Measurements from ENCODE around the gene WFDC5.
"Not testable (repeated sequence)": the region's sequence is repeated elsewhere in the genome, so short reads cannot be mapped to it uniquely, and the experiment has no call there.

Gene WFDC5, protein sequence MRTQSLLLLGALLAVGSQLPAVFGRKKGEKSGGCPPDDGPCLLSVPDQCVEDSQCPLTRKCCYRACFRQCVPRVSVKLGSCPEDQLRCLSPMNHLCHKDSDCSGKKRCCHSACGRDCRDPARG

DNA sequence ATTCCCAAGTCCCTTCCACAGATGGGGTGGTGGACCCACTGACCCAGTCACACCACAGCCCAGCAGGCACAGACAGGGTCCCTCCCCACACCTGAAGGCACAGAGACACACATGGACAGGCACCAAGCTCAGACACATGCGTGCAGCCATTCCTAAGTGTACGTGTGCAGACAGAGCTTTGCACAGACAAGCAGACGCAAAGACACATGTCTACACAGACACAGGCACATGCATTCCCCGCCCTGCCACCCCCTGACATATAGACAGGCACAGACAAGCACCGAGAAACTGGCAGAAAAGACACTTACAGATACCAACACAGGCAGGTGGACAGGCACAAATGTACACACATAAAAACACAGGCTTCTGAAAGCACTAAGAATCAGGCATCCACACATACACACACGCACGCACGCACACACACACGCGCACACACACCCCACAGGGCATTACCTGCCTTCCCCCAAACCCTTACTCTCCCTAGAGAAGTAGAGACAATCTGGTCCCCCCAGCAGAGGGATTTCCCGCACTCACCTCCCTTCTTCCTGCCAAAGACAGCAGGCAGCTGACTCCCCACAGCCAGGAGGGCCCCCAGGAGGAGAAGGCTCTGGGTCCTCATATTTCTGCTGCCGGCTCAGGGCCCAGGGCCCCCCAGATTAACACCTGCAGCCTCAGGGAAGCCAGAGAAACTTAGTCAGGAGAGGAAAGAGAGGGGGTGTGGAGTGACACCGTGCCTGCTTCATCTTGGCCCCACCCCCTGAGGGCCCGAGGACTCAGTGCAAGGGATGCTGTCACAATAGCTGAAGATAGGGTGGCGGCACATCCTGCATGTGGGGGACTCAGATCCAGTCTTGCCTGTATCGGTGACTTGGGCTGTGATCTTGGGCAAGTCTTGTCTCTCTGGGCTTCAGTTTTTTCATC lies at the start of gene WFDC5:
WFDC5 (minus strand) TSS at position 710 of the 921 bp plus-strand sequence; CDS start at position 619, 91 bp downstream.
- DNase-seq = no peak

DNA sequence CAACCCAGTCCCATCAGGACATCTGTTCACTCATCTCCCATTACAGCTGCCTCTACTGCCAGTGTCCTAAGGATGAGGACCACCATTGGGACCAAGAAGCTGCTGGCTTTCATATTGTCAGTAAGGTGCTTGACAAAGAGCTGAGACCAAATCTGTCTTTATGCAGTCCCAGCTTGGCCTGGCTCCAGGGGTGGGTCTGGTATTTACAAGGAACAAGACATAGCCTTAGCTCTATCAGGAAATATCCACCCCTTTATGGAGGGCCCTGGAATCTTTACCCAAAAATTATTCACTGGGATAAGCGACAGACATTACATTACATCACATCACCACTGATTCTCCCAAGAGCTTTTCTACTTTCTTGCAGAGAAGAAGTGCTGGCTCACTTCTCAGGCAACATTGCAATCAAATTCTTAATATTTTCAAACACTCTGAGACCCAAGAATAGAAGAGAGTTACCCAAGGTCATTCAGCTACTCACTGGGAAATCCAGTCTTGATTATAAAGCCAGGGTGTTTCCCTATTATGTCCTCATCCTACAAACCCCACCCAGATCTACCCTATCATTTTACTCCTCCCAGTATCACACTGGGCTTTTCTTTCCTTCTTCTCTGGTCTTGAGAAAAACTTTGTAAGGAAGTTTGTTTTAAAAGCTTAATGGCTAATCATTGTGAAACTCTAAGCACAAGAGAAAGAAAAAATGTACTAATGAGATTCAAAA lies 48.3 kb upstream of the WFDC5 start:
- DNase-seq = no peak

DNA sequence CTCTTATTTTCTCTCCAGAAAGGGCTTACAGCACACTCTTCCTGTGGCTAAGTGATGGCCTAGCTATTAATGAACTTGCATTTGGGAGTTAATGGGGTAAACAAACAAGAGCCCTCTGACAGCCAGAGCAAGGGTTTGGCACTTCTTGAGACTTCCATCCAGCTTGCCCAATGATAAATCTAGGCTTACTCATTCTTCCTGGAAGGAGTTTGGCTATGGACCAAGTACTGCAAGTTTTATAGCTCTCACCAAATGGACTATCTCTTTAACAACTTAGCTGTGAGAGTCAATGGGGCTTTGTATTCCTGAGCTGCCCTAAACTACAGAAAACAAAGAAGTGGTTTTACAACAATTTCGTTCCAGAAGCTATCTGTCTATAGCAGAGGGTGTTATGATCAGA lies 43.0 kb upstream of the WFDC5 start:
- no peak for DNase-seq

DNA sequence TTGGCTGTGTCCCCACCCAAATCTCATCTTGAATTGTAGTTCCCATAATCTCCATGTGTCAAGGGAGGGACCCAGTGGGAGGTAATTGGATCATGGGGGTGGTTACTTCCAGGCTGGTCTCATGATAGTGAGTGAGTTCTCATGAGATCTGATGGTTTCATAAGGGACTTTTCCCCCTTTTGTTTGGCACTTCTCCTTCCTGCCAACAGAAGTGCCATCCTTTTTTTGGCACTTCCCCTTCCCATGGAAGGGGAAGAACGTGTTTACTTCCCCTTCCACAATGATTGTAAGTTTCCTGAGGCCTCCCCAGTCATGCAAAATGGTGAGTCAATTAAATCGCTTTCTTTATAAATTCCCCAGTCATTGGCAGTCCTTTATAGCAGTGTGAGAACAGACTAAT lies 41.7 kb upstream of the WFDC5 start:
- DNase-seq = no peak

DNA sequence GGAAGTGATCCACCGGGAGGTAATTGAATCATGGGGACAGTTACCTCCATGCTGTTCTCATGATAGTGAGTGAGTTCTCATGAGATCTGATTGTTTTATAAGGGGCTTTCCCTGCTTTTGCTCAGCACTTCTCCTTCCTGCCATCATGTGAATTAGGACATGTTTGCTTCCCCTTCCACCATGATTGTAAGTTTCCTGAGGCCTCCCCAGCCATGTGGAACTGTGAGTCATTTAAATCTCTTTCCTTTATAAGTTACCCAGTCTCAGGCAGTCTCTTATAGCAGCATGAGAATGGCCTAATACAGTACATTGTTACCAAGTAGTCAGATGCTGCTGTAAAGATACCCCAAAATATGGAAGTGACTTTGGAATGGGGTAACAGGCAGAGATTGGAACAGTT lies 39.8 kb upstream of the WFDC5 start:
- not testable (repeated sequence) for DNase-seq

DNA sequence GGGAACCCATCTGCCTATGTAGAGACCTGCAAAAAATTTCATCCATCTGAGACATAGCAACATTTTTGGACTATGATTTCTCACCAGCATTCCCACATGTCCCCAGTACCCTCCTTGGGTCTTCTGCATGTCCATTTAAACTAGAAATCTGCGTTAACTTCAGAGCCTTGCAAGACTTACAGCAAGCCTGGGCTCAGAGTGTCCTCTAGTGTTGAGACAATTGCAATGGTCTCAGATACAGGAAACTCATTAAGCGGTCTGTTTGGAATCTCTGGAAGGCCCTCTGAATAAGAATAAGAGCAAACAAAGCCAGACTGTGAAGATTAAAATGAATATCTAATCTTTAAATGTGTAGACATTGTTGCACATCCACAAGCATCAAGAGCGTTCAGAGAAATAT lies 39.2 kb upstream of the WFDC5 start:
- DNase-seq = no peak

DNA sequence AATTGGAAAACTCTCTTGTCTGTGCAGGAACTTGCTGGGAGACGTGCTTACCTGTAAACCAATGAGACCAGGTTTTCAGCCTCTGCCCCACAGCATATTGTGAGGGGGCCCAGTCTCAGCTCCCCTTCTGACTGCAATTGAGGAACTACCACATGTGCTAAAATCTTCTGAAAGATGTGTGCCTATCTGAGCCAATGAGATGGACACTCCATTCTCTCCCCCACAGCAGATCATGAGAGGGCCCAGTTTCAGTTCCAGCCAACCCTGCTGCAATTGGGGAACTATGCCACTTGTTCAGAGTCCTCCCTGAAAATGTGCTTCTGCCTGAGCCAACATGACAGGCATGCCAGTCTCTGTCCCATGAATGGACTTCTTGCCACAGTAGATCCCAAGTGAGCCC lies 38.8 kb upstream of the WFDC5 start:
- DNase-seq = no peak

DNA sequence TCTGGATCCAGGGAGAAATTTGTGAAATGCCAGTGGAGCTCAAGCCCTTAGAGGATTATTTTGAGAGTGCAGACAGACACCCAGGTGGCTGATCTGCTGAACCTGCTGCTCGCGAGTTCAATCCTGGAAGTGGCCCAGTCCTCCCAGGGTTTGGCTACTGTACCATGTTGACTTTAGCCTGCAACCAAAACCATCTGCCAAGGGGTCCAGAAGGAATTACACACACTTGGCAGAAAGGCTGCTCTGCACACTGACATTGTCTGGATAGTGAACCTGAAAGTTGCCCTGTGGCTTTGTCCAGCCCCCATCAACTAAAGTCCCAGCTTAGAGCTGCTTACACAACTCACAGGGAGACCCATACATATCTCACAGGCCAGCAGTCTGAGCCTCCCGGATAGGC lies 38.2 kb upstream of the WFDC5 start:
- DNase-seq = no peak

DNA sequence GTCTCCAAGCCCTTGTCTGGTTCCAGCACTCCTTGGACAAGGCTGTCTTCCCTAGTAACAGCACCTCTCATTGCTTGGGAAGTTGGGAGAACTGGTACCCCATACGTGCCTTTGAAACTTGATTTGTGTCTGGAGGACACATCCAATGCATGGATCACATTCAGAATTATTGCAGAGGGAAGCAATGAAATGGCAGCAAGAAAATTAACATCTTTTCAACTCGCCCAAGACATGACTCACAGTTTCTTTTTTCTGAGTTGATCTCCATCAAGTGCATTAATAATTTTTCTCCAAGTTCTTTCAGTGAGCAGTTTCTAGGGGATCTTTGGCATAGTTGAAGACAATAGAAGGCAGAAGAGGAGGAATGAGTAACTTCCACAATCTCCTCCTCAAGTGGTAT lies 37.4 kb upstream of the WFDC5 start:
- no peak for DNase-seq

DNA sequence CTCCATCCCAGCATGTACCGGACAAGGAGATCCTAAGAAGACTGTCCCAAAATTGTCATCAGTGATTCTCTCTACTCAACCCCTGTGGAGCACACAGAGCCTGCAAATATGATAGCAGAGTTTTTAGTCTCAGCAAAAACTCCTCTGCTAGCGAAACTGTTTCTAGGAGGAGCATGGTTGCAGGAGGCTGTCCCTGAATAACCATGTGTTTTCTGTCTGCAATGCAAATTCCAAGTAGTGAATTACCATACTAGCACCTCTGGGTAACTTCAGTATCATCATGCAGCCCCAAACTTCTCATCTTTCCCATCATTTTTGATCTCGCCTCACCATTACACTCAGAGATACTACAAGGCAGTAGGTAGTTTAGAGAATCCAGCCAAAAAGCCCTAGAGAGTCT lies 34.1 kb upstream of the WFDC5 start:
- DNase-seq = no peak

DNA sequence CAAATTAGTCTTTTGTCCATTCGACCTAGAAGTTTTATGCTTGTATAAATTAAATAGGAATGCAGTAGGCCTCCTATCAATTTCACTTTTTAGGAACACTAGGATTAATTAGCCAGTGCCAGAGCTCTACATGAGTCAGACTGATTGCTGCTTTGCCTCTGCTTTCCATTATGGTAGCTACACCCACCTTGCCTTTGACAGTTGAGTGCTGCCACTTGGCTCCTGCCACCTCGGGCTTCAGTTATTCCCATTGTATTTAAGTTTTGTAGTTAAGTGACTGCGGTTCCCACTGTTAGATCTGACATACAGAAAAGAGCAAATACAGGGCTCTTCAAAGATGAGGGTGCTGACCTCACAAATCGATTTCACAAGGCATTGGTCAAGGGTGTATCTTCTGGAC lies 25.9 kb upstream of the WFDC5 start:
- DNase-seq = no peak

DNA sequence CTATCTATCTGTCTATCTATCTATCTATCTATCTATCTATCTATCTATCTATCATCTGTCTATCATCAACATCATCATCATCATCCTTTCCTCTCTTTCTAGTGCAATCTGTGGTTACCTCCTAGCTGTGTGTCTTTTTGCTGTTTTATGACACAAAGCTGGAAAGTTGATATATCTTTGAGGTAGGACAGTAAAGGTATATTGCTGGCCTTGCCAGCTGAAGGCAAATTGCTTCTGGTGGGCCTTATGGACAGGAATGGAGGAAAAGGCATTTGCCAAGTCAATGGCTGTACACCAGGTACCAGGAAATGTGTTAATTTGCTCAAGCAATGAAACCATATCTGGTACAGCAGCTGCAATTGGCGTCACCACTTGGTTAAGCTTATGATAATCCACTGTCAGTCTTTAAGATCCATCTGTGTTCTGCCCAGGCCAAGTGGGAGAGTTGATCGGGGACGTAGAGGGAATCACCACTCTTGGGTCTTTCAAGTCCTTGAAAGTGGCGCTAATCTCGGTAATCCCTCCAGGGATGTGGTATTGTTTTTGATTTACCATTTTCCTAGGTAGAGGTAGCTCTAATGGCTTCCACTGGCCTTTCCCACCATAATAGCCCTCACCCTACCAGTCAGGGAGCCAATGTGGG lies 24.9 kb upstream of the WFDC5 start:
- not testable (repeated sequence) for DNase-seq

DNA sequence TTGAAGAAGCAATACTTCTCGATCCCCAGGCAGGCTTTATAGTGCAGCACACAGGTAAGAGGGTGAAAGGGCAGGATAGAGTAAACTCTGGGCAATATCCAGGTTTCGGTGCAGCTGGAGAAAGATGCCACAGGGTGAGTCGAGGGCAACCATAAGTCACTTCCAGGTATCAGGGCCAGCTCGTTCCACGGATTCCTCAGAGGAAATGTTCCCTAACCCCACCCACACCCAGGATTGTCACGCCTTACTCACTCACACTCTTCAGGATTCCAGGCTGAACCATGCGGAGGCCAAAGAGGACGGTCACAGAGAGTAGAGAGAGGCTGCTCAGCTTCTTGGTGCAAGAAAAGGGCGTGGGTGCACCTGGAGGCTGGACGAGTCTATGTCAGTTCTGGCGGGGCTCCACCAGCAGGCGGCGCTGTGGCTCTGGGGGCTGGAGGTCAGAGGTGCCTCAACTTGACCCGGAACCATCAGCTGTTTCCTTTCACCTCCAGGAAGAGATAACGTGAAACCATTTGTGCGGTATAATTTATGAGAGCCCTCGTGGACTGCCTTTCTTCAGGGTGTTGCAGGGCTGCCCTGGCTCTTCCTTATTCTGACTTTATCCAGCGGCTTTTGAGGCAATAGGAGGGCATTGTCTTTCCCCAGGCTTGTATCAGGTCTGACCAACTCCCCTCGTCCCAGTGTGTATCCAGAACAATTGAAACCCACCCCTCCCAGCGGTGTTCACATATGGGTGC lies 23.8 kb upstream of the WFDC5 start:
- no peak for DNase-seq

DNA sequence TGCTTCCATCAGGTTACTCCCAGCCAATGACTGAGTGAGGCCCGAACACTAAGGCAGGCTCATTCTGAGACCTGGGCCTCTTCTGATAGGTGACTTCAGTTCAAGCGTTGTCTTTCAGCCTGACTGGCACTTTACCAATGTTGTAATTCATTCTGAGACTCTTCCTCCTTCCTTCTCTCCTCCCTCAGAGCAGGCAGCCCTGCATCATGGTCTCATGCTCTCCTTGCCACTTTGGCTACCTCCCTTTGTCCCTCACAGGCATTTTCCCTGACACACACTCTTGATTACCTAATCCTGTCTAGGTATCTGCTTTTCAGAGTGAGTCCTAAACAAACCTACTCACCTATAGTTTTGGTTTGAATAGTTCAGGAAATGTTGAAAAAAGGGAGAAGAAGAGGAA lies 21.9 kb upstream of the WFDC5 start:
- no peak for DNase-seq

DNA sequence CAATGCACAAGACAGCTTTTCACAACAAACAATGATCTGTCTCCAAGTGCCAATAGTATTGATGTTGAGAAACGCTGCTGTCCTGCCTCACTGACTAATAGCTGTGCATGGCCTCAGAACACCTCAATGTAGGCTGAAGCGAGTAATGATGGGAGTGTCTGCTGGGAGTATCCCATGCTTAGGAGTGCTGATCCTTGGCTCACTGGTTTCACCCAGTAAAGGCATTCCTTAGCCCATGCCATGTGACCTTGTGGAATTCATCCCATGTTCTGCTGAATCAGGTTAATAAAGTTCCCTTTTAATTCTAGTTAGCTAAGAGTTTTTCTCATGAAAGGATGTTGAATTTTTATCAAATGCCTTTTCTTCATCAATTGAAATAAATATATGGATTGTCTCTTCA lies 13.1 kb upstream of the WFDC5 start:
- DNase-seq = no peak

DNA sequence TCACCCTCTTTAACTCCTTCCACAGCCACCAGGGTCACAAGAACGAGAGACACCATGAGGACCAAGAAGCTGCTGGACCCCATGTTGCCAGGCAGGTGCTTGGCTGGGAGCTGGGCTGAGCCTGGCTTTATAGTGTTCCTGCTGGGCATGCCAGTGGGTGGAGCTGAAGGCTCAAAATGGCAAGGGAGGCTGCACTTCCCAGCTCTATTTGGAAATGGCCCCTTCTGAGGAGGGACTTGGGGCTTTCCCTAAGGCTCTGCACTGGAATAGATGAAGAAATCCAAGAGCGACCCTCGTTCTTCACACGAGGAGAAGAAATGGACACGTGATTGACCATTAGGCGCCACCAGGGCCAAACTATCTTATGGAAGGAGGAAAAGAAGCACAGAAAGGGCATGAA lies 9.4 kb upstream of the WFDC5 start, which contains the start of gene WFDC12:
WFDC12 (minus strand) TSS at position 101 of the 400 bp plus-strand sequence; CDS start at position 83, 18 bp downstream.
- DNase-seq = no peak

DNA sequence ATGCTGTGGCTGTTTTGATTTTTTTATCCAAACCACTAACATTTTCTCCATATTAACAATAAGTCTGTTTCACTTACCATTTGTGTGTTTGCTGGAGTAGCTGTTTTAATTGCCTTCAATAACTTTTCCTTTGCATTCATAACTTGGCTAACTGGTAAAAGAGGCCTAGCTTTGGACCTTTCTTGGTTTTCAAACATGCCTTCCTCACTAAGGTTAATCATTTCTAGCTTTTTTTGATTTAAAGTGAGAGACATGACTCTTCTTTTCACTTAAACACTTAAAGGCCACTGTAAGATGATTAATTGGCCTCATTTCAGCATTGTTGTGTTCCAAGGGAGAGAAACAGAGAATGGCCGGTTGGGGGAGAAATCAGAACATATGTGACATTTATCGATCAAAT lies 6.4 kb upstream of the WFDC5 start:
- no peak for DNase-seq

DNA sequence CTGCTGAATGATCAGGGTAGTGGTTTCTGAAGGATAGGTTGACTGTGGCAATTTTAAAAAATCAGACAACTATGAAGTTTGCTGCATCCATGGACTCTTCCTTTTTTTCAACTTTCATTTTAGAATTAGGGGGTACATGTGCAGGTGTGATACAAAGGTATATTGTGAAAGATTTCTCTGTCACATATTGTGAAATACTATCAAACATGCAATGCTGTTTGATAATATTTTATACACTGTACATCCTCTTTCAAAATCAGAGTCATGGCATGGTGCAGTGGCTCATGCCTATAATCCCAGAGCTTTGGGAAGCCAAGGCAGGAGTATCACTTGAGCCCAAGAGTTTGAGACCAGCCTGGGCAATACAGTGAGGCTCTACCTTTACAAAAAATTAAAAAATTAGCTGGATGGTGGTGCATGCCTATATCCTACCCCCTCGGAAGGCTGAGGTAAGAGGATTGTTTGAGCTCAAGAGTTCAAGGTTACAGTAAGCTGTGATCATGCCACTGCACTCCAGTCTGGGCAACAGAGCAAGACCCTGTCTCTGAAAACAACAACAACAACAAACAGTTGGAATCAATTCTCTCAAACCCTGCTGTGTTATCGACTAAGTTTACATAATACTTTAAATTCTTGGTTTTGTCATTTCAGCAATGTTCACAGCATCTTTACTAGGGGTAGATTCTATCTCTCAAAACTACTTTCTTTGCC lies 4.7 kb upstream of the WFDC5 start:
- DNase-seq = no peak

DNA sequence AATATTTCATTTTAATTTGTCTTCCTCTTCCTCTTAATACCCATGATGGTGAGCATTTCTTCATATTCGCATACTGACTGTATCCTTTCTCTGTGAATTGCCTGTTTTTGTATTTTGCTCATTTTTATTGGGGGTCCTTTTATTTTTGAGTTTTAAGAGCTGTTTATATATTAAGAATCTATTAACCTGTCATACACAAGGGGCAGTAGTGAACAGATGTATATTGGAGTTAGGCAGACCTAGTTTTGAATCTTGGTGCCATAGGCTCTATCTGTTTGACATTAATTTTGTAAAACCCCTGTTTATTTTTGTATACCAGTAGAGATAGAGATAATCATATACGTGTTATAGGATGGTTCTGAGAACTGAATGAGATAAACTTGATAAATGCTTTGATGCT lies 3.1 kb upstream of the WFDC5 start:
- no peak for DNase-seq

DNA sequence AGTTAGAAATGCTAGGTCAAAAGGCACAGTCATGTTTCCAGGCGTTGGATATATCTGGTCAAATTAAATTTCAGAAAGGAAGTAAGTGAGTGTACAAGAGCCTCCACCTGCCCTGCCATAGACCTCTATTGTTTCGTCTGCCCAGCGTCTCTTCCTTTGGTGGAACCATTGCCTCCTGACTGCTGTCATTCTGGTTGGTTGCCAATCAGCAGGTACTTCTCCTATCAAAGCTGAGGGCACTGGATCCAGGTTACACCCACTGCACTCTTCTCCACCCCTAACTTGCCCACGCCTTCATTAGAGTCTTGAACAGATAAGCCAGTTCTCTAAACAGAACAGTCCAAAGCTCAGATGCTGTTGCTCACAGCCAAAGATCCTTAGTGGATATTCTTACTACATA lies 2.6 kb upstream of the WFDC5 start:
- DNase-seq = no peak

DNA sequence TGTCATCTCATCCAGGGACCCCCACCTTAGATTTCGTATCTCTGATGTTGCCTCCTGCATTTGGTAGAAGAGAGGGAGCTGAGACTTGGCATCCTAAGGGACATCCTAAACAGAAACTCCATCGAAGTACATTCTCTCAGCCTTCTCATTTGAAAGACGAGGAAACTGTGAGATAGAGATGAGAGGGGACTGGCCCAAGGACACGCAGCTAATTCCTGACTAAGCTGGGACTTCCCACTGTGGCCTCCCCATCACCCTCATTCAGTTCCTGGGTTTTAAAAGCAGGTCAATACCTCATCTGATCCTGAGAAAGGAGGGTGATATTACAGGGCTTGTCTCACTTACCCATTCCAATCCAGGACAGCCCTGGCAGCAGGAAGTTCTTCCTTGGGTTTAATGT lies 855 bp upstream of the WFDC5 start:
- DNase-seq = no peak

DNA sequence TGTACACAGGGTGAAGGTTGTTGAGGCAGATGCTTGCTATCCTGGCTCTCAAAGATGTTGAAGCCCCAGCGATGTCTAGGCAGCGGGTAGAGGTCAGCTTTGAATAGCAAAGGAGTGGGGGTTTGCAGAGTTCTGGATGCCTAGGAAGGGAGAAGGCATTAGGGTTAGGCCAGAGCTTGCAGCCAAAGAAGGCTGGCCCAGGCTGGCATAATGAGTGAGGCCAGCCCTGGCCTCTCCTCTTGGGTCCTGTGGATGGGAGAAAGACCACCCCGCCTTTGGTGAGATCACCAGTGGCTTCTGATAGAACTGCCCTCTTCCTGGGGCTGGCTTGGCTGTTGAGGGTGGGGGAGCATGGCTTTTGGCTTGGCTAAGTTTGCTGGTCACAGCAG lies 406 bp upstream of the WFDC5 start:
- DNase-seq = no peak
